Effector CD8-positive, alpha-beta T cell (primary cell): ENCODE data around the gene CD320.
"Not testable (repeated sequence)": the region's sequence is repeated elsewhere in the genome, so short reads cannot be mapped to it uniquely, and the experiment has no call there.

ENCODE experiments used
- DNase-seq: peaks from one replicate; lab custom pipeline; 2025; lab: John Stamatoyannopoulos, UW

Gene CD320

DNA sequence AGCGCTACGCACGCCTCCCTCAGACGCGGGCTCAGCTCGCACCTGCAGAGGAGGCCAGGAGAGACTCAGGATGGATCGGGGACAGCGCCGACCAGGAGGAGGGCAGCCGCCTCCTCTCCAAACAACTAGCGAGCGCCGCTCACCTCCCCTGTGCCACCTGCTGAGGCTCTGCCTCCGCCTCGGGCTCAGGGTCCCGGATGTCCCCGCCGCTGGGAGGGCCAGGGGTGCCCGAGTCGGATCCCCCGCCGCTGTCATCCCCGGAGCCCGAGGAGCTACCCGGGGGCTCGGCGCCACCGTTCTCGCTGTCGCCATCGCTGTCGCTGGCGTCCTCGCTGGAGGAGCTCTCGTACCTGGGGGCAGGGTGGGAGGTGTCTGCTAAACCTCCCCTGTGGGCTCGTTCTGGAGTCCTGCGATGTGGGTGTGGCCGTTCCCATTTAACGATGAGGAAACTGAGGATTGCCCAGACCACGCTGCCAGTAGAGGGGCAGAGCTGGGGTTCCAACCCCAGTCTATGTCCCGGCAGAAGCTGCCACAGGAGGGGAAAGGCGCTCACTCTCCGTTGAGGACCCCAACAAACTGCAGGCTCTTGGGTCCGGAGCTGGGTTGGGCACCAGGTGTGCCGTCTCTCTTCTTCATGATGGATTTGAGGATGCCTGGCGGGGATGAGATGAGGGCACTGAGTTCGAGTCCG, 25.8 kb upstream of the CD320 start:
- no peak for DNase-seq

DNA sequence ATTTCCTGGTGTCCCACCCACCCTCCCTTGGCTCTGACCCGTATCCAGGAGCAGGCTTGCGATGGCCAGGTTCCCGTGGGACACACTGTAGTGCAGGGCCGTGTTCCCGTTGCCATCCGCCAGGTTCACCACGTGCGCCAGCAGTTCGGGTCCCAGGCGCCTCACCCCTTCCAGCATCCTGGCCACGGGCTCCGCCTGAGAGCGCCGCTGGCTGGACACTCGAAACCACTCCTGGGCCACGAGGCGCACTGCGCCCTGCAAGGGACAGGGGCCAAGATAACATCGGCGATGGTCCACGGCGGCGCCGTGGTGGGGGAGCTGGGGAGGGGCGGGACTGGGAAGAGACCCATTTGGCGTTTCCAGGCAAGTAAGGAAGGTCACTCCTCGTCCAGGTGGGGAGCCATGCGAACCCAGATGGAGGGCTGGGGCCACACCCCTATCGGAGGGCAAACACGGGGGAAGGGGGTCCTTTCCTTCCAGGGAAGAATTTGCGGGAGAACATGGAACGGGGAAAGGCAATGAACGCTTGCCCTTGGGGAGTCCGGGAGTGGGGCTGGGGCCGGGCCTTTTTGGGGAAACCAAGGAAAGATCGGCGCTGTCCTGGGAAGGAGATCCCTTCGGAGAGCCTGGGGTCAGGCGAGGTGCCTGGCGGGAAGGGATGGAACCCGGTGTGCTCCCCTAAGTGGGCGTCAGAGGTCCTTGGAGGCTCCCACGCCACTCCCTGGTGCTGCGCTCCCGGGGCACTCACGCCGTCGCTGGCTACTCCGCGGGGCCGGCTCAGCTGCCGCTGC, 25.0 kb upstream of the CD320 start:
- DNase-seq: no peak

DNA sequence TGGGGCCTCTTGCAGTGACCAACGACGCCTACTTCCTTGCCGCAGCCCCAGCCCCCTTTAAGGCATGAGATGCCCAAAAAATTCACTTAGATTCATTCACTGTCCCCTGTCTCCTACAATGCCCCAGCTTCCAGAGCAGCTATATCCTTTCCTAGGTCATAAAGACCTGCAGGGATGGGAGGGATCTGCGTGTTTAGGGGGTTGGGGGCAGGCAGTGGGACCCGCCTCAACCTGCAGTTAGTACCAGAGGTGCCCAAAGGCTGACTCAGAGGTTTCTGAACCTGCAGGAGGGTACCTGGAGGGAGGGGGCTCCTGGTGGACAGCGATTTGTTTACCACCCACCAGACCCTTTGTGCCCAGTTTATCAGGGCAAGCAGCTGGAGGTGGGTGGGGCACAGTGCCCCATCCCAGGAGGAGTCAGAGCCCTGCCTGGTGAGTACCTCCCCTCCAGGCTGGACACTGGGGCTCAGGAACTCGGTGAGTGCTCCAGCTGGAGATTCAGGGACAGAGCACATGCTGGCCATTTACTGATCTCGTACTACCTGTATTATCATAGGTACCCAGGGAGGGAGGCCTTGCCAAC, 23.2 kb upstream of the CD320 start:
- DNase-seq: no peak

DNA sequence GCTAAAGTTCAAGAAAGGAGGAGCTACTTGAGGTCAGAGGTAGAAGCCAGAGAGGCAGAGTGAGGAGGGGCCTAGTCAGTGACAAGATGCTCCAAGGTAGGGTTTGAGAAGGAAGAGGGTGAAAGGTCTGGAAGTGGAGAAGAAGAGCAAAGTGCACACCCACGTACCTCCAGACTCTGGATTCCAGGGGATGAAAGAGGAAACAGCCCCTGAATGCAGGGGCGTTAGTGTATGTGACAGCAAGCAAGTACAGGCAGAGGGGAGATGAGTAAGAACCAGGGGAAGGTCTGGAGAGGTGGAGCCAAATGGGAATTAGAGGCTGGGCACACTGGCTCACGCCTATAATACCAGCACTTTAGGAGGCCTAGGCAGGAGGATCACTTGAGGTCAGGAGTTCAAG, 21.8 kb upstream of the CD320 start:
- DNase-seq: no peak

DNA sequence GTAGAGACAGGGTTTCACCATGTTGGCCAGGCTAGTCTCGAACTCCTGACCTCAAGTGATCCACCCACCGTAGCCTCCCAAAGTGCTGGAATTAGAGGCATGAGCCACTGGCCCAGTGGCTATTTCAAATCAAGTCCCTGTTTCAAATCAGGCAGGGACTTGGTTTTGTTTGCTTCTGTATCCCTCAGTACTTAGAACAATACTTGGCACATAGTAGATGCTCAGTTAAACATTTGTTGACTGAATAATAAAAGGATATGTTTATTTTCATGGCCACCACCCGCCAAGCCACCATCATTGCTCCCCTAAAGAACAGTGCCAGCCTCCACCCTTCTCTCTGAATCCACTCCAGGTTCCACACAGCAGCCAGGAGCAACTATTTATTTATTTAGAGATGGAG, 17.3 kb upstream of the CD320 start:
- no peak for DNase-seq

DNA sequence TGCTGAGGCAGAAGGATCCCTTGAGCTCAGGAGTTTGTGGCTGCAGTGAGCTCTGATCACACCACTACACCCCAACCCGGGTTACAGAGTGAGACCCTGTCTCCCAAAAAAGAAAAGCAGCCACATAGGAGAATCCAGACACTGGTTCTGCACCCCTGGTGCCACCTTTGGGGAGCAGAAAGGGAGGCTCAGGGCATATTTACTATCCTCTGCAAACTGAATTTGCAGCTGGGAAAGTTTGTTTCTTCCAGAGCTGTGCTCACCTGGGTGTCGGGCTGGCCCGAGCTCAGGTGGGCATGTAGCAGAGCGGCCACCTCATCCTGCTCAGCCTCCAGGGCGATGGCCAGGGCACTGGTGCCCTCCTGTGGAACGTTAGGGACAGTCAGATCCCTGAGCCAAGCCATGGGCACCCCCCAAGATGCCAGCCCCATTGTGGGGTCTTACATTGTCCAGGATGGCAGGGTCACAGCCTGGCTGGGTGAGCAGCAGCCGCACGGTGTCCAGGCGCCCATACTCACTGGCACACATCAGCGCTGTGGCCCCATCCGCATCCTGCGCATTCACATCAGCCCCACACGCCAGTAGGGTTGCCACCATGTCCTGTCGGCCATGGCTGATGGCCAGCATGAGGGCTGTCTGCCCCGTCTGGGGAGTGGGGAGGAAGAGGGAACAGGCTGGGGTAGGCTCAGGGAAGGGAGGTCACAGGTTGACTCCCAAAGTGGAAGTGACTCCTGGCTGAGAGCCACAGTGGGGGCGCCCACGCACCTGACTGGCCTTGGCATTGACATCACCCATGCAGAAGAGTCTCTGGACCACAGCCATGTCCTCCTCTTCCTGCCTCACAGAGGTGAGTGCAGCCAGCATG, 16.3 kb upstream of the CD320 start:
- no peak for DNase-seq

DNA sequence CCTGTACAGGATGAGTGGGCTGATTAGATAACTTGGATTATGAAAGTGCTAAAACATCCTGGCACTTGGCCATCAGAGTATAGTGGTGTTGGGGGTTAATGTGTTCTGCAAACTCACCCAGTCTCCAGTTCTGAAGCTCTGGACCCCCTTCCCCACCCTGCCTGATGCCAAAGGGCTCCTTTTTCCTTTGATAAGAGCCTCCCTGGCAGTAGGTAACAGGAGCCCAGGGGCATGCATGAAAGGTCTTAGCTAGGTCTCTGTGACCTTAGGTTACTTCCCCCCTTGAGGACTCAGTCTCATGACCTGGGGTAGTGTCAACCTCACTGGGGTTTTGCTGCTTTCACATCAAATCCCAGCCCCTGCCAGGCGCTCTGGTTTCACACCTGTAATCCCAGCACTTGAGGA, 15.6 kb upstream of the CD320 start:
- no peak for DNase-seq

DNA sequence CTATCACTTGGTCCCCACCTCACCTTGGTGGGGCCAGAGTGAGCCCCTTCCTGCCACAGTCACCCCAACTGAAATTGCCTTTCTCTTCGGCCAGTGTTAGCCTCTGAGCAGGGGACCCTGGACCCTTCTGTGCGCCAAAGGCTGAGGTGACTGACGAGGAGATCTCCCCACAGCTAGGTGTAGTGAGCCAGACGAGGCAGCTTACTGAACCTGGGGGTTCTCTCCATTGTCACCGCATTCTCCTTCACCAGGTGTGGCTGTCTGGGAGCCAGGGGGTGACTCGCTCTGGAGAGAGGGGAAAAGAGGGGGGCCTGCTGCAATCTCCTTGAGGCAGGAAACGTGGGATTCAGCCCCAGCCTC, 14.5 kb upstream of the CD320 start:
- DNase-seq: no peak

DNA sequence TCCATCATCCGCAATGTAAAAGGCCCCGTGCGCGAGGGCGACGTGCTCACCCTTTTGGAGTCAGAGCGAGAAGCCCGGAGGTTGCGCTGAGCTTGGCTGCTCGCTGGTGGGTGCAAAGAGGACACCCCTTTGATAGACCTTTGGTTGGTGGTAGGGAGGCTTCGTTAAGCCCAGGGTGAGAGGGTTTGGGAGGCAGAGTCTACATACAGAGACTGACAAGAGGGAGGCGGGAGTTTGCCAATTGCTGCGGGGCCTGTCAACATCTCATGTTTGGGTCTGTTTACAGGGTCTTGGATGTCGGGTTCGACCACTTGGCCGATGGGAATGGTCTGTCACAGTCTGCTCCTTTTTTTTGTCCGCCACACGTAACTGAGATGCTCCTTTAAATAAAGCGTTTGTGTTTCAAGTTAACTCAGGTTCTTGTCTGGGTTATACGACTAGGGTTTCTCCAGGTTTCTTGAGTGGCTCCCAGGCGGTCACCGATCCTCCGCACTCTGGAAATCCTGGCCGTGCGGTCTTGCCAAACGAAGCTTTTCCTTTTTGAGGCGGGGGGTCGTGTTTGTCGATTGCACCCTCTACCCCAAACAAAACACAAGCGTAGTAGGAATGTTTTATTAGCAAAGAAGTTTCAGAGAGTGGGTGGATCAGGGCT, 14.0 kb upstream of the CD320 start:
- DNase-seq: no peak

DNA sequence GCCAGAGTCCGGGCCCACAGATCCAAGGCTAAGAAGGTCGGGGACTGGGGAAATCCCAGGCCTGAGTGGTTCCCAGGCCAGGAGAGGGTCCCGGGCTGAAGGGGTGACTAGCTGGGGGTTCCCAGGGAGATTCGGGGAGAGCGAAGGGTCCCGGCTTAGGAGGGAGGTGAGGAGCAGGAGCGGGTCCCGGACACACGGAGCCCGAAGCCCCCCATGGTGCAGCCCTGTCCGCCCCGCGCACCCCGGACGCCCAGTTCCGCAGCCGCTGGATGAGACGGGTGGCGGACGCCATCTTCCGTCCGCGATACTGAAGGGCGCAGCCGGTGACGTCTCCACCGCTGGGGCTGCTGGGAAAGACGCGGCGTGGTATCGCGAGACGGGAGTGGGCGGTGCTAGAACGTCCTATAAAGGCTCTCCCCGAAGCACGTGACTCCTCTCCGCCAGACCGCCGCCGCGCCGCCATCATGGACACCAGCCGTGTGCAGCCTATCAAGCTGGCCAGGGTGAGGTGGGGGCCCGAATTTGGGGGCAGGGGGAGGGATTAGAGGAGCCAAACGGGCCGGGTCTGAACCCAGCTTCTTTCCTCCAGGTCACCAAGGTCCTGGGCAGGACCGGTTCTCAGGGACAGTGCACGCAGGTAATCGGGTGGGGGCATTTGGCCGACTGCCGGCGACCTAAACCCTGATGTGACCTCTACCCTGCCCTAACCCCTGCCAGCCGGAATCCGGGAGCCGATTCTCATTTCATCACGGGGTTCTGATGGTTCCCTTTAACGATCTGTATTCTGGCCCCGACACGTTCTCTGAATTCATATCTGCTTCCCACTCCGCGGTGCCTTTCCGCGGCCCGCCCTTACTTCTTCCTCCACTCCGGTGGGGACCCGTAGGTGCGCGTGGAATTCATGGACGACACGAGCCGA, 13.2 kb upstream of the CD320 start, which contains the start of the genes NDUFA7 and RPS28:
NDUFA7 (minus strand) TSS at position 309 of the 919 bp plus-strand sequence; CDS start at position 292, 17 bp downstream.
RPS28 (plus strand) TSS at position 430 of the 919 bp plus-strand sequence; CDS start at position 465, 35 bp downstream.
- peak; percentile 95 for DNase-seq

DNA sequence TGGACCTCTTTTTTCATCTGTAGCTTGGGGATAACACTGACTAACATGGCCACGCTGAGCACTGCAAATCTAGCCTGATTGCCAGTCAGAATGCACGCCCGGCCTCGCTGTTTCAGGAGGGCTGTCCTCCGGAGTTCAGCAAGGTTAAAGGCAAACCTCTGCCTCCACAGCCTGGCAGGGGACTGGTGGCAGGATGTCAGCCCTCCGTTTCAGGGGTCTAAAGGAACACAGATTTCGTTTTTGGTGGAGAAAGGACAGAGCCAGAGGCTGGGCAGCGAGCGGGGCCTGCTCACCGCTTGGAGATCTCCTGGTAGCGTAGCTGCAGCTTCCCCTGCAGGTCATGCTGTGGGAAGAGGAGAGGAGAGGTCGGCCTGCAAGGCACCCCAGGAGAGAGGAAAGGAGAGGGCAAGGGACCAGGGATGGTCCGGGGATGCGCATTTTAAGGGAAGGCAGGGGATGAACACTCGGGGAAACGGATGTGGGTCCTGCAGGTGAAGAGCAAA, 12.5 kb upstream of the CD320 start:
- no peak for DNase-seq

DNA sequence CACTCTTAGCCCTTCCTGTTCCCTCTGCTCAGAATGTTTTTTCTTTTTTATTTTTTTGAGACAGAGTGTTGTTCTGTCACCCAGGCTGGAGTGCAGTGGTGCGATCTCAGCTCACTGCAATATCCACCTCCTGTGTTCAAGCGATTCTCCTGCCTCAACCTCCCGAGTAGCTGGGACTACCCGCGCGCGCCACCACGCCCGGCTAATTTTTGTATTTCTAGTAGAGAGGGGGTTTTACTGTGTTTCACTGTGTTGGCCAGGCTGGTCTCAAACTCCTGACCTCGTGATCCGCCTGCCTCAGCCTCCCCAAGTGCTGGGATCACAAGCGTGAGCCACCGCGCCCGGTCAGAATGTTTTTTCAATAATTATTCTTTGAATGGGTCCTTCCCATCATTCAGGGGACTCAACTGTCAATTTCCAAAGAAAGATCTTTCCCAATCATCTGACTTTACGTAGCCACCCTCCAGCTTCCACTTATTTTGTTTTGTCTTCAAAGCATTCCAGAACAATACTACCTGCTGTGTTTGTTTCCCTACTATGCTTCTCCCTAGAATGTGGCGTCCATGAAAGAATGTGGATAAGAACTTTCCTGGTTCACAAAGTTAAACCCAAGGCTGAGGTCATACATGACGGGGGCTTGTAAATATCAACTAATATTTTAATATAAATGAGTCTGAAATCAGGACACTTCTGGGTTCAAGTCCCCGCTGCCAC, 11.8 kb upstream of the CD320 start:
- no peak for DNase-seq

DNA sequence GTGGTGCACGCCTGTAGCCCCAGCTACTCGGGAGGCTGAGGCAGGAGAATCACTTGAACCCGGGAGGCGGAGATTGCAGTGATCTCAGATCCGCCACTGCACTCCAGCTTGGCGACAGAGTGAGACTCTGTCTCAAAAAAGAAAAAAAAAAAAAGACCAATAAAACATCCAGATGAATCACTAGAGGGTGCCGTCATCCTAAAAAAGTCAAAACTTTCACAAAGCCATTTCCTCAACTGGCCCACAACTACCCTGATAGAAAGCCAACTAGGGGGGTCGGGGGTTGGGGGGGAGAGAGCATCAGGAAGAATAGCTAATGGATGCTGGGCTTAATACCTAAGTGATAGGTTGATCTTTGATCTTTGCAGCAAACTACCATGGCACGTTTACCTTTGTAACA, 10.7 kb upstream of the CD320 start:
- DNase-seq: not testable (repeated sequence)

DNA sequence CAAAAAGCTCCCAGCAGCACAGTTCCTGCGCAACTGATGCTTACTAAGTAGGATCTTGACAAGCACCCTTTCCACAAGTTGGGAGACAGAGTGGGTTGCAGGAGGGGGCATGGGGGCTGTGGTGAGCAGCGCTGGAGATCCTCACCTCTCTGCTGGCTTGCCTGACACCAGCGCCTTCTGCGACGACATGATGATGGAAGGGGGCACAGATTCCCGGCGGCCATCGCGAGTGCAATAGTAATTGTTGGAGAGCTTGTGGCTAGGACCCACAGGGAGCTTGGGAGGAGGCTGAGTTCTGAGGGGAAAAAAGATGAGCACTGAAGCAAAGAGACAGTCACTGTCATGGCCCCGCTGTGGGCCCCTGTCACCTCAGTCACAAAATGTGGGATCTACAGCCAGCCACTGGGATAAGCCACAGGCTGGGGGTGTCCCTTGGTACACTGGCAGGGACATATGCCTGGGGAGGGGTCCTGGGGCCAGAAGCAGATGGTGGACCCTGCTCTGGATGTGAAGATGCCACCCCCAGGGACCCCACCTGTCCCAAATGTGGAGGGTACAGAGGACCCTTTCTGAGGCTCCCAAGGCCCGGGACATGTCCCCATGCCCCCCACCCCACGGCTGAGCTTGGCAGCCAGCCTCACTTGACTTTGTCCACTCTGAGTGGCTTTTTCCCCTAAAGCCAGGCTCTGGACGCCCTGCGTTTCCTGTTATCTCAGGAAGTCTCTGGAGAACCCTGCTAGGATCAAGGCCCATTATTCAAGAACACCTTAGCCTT, 8.4 kb upstream of the CD320 start:
- DNase-seq: no peak

DNA sequence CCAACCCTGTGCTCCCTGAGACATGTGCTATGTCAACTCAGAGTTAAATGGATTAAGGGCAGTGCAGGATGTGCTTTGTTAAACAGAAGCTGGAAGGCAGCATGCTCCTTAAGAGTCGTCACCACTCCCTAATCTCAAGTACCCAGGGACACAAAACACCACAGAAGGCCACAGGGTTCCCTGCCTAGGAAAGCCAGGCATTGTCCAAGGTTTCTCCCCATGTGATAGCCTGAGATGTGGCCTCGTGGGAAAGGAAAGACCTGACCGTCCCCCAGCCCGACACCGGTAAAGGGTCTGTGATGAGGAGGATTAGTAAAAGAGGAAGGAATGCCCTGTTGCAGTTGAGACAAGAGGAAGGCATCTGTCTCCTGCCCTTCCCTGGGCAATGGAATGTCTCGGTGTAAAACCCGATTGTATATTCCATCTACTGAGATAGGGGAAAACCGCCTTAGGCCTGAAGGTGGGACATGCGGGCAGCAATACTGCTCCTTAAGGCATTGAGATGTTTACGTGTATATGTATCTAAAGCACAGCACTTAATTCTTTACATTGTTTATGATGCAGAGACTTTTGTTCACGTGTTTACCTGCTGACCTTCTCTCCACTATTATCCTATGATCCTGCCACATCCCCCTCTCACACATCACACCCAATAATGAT, 7.0 kb upstream of the CD320 start:
- DNase-seq: not testable (repeated sequence)

DNA sequence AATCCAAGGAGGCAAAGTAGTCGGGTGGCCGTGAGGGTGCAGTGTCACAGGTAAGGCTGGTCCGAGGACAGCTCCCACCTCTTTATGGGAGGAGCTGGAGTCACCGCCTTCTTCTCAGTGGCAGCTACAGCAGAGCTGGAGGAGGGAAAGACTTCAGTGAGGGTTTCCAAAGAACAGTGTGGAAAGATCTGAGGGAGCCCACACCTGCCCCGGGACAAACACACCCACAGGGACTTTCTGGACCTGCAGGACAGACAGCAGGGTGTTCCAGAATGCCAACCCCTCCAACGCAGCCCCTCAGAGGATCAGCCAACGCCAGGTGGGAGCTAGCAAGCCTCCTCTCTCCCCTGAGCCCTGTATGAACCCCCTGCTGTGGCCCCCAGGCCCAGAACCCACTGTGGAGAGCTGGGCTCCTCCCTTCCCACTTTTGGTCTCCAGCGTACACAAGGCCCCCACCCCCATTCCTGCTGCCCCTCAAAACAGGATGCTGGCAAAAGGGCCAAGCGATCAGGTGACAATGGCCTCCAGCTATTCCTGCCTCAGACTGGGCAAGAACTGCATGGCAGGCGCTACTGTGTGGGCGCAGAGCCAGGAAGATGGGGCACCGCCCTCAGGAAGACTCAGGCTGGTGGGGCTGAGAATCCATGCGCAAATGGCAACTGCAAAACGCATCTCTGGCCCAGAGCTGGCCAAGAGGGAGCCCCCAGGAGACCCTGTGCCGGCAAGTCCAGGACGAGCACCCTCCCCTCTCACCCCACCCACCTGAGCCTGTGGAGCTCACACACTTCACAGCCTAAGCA, 3.5 kb upstream of the CD320 start:
- DNase-seq: no peak

DNA sequence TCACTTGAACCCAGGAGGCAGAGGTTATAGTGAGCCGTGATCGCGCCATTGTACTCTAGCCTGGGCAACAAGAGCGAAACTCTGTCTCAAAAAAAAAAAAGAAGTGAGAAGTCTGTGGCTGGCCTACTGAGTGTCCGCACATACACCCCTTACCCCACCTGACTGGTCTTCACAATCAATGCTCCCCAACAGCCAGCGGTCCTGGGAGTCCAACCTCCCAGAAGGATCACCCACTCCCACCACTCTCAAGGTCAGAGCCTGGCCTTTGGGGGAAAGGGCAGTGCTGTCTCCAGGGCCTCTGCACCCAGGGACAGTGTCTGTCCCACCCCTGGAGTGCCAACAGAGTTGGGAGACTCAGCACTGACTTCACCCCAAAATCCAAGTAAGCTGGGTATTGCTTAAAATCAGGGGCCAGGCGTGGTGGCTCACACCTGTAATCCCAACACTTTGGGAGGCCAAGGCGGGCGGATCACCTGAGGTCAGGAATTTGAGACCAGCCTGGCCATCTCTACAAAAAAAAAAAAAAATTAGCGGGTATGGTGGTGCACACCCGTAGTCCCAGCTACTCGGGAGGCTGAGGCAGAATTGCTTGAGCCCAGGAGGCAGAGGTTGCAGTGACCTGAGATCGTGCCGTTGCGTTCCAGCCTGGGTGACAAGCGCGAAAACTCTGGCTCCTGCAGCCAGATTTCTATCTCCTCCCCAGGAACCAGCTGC, 2.3 kb upstream of the CD320 start:
- DNase-seq: no peak
